ENCODE results near the gene MAP6D1. TPM values are rescaled to one million over a fixed set of nuclear protein-coding genes. Genes with fewer than 3 reads are reported as not detected.
"Not testable (repeated sequence)": the region's sequence is repeated elsewhere in the genome, so short reads cannot be mapped to it uniquely, and the experiment has no call there.

Gene MAP6D1
- total and polyA plus RNA-seq, 10 donors = 0.77 to 3.1 (median 1.7) TPM; not detected in 1

DNA sequence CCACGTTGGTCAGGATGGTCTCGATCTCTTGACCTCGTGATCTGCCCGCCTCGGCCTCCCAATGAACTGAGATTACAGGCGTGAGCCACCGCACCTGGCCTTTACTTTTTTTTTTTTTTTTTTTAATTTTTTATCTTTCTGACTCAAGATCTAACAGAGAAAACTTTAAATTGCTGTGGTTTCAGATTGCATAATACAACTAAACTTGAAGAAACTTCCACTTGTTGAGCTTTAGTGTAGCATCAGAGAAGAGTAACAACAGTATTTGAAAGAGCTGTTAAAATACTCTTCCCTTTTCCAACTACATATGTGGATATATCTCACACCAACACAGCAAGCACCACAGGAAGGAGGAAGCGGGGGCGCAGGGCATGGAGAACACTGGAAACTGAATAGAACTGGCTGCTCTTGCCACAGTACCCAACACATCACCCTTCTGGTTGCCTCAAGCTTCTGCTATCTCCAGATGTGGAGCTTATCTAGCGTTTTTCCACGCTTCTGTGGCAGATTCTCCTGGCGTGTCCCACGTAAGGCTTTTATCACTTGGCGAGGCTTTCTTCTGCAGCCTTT, 45.4 kb downstream of the MAP6D1 start:
- Histone ChIP-seq H3K27ac (peak overlapping the region in 4 of 8 donors; percentile 20 to 67 (median 38)), H3K4me1 (peaks cover 0 to 49% (median 8%) of the 10 kb centered on the region in 6 donors), H3K36me3 (peaks cover 5 to 99% (median 74%) of the 10 kb centered on the region in 6 donors), H3K9me3 (no peaks in the 10 kb centered on the region), H3K27me3 (replicated peaks in 1 of 7) (no peaks in the 10 kb centered on the region), H3K4me3 (no peak overlapping the region)
- 55 to 90% (median 78%) methylated on average over 14 of the region's 14 CpGs for WGBS, 5 donors
- no peak for TF ChIP-seq POLR2A (IDR thresholded peaks at IDR 0.05)
- no peak for TF ChIP-seq POLR2AphosphoS5 (IDR thresholded peaks at IDR 0.05)
- TF ChIP-seq, protein P1, sequence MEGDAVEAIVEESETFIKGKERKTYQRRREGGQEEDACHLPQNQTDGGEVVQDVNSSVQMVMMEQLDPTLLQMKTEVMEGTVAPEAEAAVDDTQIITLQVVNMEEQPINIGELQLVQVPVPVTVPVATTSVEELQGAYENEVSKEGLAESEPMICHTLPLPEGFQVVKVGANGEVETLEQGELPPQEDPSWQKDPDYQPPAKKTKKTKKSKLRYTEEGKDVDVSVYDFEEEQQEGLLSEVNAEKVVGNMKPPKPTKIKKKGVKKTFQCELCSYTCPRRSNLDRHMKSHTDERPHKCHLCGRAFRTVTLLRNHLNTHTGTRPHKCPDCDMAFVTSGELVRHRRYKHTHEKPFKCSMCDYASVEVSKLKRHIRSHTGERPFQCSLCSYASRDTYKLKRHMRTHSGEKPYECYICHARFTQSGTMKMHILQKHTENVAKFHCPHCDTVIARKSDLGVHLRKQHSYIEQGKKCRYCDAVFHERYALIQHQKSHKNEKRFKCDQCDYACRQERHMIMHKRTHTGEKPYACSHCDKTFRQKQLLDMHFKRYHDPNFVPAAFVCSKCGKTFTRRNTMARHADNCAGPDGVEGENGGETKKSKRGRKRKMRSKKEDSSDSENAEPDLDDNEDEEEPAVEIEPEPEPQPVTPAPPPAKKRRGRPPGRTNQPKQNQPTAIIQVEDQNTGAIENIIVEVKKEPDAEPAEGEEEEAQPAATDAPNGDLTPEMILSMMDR (IDR thresholded peaks at IDR 0.05 in 8 of 11, conservative IDR thresholded peaks at IDR 0.05 in 3 of 11) = no peak
- no peak for DNase-seq
- intact Hi-C loops (cut with DNase I; ENCODE audit: low total_unique reads) = no loop called here

DNA sequence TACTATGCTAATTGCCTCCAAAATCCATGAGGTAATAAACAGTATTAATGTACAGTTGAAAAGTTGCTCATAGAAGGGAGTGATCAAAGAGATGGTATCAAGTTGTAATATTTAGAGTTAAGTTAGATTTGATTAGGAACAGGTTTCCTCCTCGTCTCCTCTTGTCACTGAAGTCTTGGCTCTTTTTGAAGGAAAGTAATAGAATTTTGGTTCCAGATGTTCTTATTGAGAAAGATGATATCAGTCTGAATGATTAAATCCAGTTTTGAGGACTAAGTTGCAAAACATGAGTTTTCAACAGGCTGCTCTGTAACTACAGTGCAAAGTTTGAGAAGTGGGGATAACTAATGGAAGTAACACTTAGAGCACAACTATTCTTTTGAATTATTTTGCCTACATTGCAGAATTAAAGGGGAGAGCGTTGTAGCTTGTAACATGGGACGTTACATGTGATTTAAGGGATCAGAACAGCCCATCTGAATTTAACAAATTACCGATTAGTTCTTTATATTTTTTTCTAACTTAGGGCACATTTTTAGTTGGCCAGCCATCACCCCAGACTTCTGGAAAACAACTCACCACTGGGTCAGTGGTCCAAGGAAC, 48.3 kb downstream of the MAP6D1 start:
- no peaks in the 10 kb centered on the region for H3K9me3 ChIP-seq
- H3K27ac ChIP-seq = peak overlapping the region in 2 of 8 donors; percentile 33 to 67
- no peaks in the 10 kb centered on the region for H3K27me3 ChIP-seq (replicated peaks in 1 of 7)
- peaks cover 5 to 100% (median 85%) of the 10 kb centered on the region in 6 donors for H3K36me3 ChIP-seq
- no peak overlapping the region for H3K4me3 ChIP-seq
- WGBS, 5 donors = 93 to 99% (median 95%) methylated on average over 4 of the region's 4 CpGs
- intact Hi-C loops (cut with DNase I; ENCODE audit: low total_unique reads) = no loop called here
- TF ChIP-seq POLR2A (IDR thresholded peaks at IDR 0.05) (no peak), POLR2AphosphoS5 (IDR thresholded peaks at IDR 0.05) (no peak)
- TF ChIP-seq, protein P1 (IDR thresholded peaks at IDR 0.05 in 8 of 11, conservative IDR thresholded peaks at IDR 0.05 in 3 of 11) = no peak
- no peak for DNase-seq
- peaks cover 0 to 22% (median 3%) of the 10 kb centered on the region in 6 donors for H3K4me1 ChIP-seq

DNA sequence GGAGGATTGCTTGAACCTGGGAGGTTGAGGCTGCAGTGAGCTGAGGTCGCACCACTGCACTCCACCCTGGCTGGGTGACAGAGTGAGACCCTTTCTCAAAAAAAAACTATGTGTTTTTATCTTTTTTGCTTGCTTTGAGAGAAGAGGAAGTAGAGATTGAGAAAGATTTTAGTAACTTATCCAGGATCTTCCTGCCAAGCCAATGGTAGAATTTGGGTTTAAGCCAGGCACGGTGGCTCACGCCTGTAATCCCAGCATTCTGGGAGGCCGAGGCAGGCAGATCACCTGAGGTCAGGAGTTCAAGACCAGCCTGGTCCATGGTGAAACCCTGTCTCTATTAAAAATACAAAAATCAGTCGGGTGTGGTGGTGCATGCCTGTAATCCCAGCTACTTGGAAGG, 48.9 kb downstream of the MAP6D1 start:
- Histone ChIP-seq H3K27ac (peak overlapping the region in 3 of 8 donors; percentile 26 to 67 (median 33)), H3K36me3 (peaks cover 5 to 99% (median 82%) of the 10 kb centered on the region in 6 donors), H3K4me1 (peaks cover 0 to 22% (median 3%) of the 10 kb centered on the region in 6 donors)
- WGBS, 5 donors = 63 to 89% (median 71%) methylated on average over 5 of the region's 5 CpGs
- DNase-seq; intact Hi-C loops (cut with DNase I; ENCODE audit: low total_unique reads); H3K4me3 ChIP-seq; H3K9me3 ChIP-seq; H3K27me3 ChIP-seq (replicated peaks in 1 of 7): not testable (repeated sequence)

DNA sequence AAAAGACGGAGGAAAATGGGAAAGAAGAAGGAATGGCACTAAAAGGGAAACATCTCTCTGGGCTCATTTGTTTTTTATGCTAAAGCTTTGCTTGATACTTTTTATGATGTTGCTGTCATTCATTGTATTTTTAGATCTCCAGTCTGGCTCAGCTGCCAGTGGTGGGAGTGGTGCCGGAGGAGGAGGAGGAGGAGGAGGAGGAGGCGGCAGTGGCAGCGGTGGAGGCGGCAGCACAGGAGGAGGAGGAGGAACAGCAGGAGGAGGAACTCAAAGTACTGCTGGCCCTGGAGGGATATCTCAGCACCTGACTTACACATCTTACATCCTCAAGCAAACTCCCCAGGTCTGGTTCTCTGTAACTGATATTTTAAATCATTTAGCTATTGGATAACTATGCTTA, 49.6 kb downstream of the MAP6D1 start:
- intact Hi-C loops (cut with DNase I; ENCODE audit: low total_unique reads) = no loop called here
- TF ChIP-seq, protein P1 (IDR thresholded peaks at IDR 0.05 in 8 of 11, conservative IDR thresholded peaks at IDR 0.05 in 3 of 11) = no peak
- TF ChIP-seq POLR2AphosphoS5 (IDR thresholded peaks at IDR 0.05) = no peak
- no peak for TF ChIP-seq POLR2A (IDR thresholded peaks at IDR 0.05)
- DNase-seq = no peak
- Histone ChIP-seq H3K36me3 (peaks cover 5 to 94% (median 76%) of the 10 kb centered on the region in 6 donors), H3K27ac (peak overlapping the region in 3 of 8 donors; percentile 26 to 67 (median 33)), H3K4me3 (no peak overlapping the region), H3K4me1 (peaks cover 0 to 22% (median 3%) of the 10 kb centered on the region in 6 donors), H3K27me3 (replicated peaks in 1 of 7) (no peaks in the 10 kb centered on the region), H3K9me3 (no peaks in the 10 kb centered on the region)
- 50 to 82% (median 66%) methylated on average over 5 of the region's 5 CpGs for WGBS, 5 donors
